HEK293 (cell line): Measurements from ENCODE around the gene ETV4.

Experiments used
- CTCF ChIA-PET: fragments of 350-600 bp; formaldehyde crosslinking; extraction: SDS; loops from one replicate; lab custom pipeline; 2021; ENCODE audit warnings: antibody characterized with exemption; lab: Yijun Ruan, JAX
- POLR2A ChIA-PET: fragments of 300-600 bp; formaldehyde crosslinking; extraction: SDS; loops from one replicate; lab custom pipeline; 2020; ENCODE audit warnings: antibody characterized with exemption, inconsistent platforms; lab: Yijun Ruan, JAX
- H3K27ac ChIP-seq: fragments of 200-500 bp; sonication (Bioruptor generic); 2 replicates; pipeline ENCODE4 v1.5.1; 2014; ENCODE audit warnings: low read depth, low read length, control low read depth, inconsistent platforms; ENCODE audit errors: extremely low read depth
- H3K36me3 ChIP-seq, 2 experiments: fragments of 200-500 bp in 1 of 2; sonication (Bioruptor generic) in 1 of 2; 1 replicate in 1 of 2; 2 replicates in 1 of 2; pipeline ENCODE4 v1.5.1; 2014 to 2017; ENCODE audit warnings: inconsistent platforms in 2 of 2, low read length in 2 of 2; ENCODE audit not compliant: control insufficient read depth in 2 of 2, insufficient read depth in 1 of 2
- H3K4me1 ChIP-seq: fragments of 200-500 bp; sonication (Bioruptor generic); 2 replicates; pipeline ENCODE4 v1.5.1; 2014; ENCODE audit warnings: mild to moderate bottlenecking, low read length, inconsistent platforms; ENCODE audit not compliant: control insufficient read depth, insufficient read depth
- H3K4me3 ChIP-seq: 2 replicates; pipeline ENCODE4 v1.5.1; 2011; ENCODE audit warnings: low read depth, mild to moderate bottlenecking, control low read depth, low read length, moderate library complexity
- H3K9me3 ChIP-seq: fragments of 200-500 bp; sonication (Bioruptor generic); 2 replicates; pipeline ENCODE4 v1.5.1; 2014; ENCODE audit warnings: low read depth, low read length, inconsistent platforms; ENCODE audit not compliant: control insufficient read depth, insufficient read depth
- GLIS1 ChIP-seq: fragments of 450-650 bp; formaldehyde crosslinking; IDR thresholded peaks from 2 replicates; pipeline ENCODE4 v1.5.1; 2016; ENCODE audit warnings: missing biosample characterization, missing genetic modification characterization
- KLF17 ChIP-seq: fragments of 450-650 bp; formaldehyde crosslinking; IDR thresholded peaks from 2 replicates; pipeline ENCODE4 v1.5.1; 2016; ENCODE audit warnings: missing biosample characterization, missing genetic modification characterization
- KLF8 ChIP-seq: fragments of 450-650 bp; formaldehyde crosslinking; IDR thresholded peaks from 2 replicates; pipeline ENCODE4 v1.5.1; 2016; ENCODE audit warnings: missing biosample characterization, missing genetic modification characterization
- TRIM28 ChIP-seq: IDR thresholded peaks from 2 replicates; pipeline ENCODE4 v1.6.1; 2011; ENCODE audit warnings: low read length, control low read depth, borderline replicate concordance
- WT1 ChIP-seq: fragments of 450-650 bp; formaldehyde crosslinking; IDR thresholded peaks from 2 replicates; pipeline ENCODE4 v1.5.1; 2016; ENCODE audit warnings: missing biosample characterization, missing genetic modification characterization
- ZBTB17 ChIP-seq: fragments of 450-650 bp; formaldehyde crosslinking; IDR thresholded peaks from 2 replicates; pipeline ENCODE4 v1.5.1; 2016; ENCODE audit warnings: missing biosample characterization, missing genetic modification characterization
- ZEB2 ChIP-seq: fragments of 450-650 bp; formaldehyde crosslinking; IDR thresholded peaks from 2 replicates; pipeline ENCODE4 v1.5.1; 2016; ENCODE audit warnings: missing biosample characterization, missing genetic modification characterization
- ZFP41 ChIP-seq: fragments of 450-650 bp; formaldehyde crosslinking; IDR thresholded peaks from 2 replicates; pipeline ENCODE4 v1.5.1; 2016; ENCODE audit warnings: missing biosample characterization, missing genetic modification characterization, borderline replicate concordance
- ZIC2 ChIP-seq: fragments of 450-650 bp; formaldehyde crosslinking; IDR thresholded peaks from 2 replicates; pipeline ENCODE4 v1.5.1; 2016; ENCODE audit warnings: missing biosample characterization, missing genetic modification characterization
- ZNF114 ChIP-seq: fragments of 450-650 bp; formaldehyde crosslinking; IDR thresholded peaks from 2 replicates; pipeline ENCODE4 v1.5.0; 2017; ENCODE audit warnings: missing biosample characterization, missing genetic modification characterization
- ZNF121 ChIP-seq: fragments of 450-650 bp; formaldehyde crosslinking; IDR thresholded peaks from 2 replicates; pipeline ENCODE4 v1.5.1; 2016; ENCODE audit warnings: missing biosample characterization, missing genetic modification characterization
- ZNF140 ChIP-seq: fragments of 450-650 bp; formaldehyde crosslinking; IDR thresholded peaks from 2 replicates; pipeline ENCODE4 v1.5.1; 2016; ENCODE audit warnings: missing biosample characterization, missing genetic modification characterization
- ZNF16 ChIP-seq: fragments of 450-650 bp; formaldehyde crosslinking; IDR thresholded peaks from 2 replicates; pipeline ENCODE4 v1.5.1; 2016; ENCODE audit warnings: low read depth, missing biosample characterization, missing genetic modification characterization
- ZNF23 ChIP-seq: fragments of 450-650 bp; formaldehyde crosslinking; IDR thresholded peaks from 2 replicates; pipeline ENCODE4 v1.5.1; 2016; ENCODE audit warnings: missing biosample characterization, missing genetic modification characterization, borderline replicate concordance
- ZNF266 ChIP-seq: fragments of 450-650 bp; formaldehyde crosslinking; IDR thresholded peaks from 2 replicates; pipeline ENCODE4 v1.5.1; 2016; ENCODE audit warnings: missing biosample characterization, missing genetic modification characterization, low read depth
- ZNF274 ChIP-seq, 2 experiments: fragments of 200-500 bp in 1 of 2; fragments of 450-650 bp in 1 of 2; sonication (Bioruptor generic) in 1 of 2; formaldehyde crosslinking in 1 of 2; IDR thresholded peaks; 2 replicates each; pipeline versions ENCODE4 v1.5.1 to v1.6.1; 2014 to 2016; ENCODE audit warnings: borderline replicate concordance in 1 of 2, inconsistent platforms in 1 of 2, low read length in 1 of 2, missing biosample characterization in 1 of 2, missing genetic modification characterization in 1 of 2
- ZNF292 ChIP-seq: fragments of 450-650 bp; formaldehyde crosslinking; IDR thresholded peaks from 2 replicates; pipeline ENCODE4 v1.5.1; 2016; ENCODE audit warnings: low read depth, missing biosample characterization, missing genetic modification characterization, borderline replicate concordance
- ZNF324 ChIP-seq: fragments of 450-650 bp; formaldehyde crosslinking; IDR thresholded peaks from 2 replicates; pipeline ENCODE4 v1.5.1; 2016; ENCODE audit warnings: missing biosample characterization, missing genetic modification characterization
- ZNF510 ChIP-seq: fragments of 450-650 bp; formaldehyde crosslinking; IDR thresholded peaks from 2 replicates; pipeline ENCODE4 v1.5.1; 2018; ENCODE audit warnings: mild to moderate bottlenecking, missing genetic modification characterization, missing biosample characterization; ENCODE audit not compliant: insufficient replicate concordance
- ZNF518A ChIP-seq: fragments of 450-650 bp; formaldehyde crosslinking; conservative IDR thresholded peaks from 2 replicates; pipeline ENCODE4 v1.5.1; 2016; ENCODE audit warnings: low read depth, missing biosample characterization, missing genetic modification characterization
- ZNF610 ChIP-seq: fragments of 450-650 bp; formaldehyde crosslinking; IDR thresholded peaks from 2 replicates; pipeline ENCODE4 v1.5.1; 2016; ENCODE audit warnings: missing biosample characterization, missing genetic modification characterization, borderline replicate concordance
- ZNF639 ChIP-seq: fragments of 450-650 bp; formaldehyde crosslinking; IDR thresholded peaks from 2 replicates; pipeline ENCODE4 v1.5.1; 2016; ENCODE audit warnings: missing biosample characterization, missing genetic modification characterization
- ZNF660 ChIP-seq: fragments of 450-650 bp; IDR thresholded peaks from 2 replicates; pipeline ENCODE4 v1.5.1; 2018; ENCODE audit warnings: missing biosample characterization, mild to moderate bottlenecking, missing genetic modification characterization
- ZNF670 ChIP-seq: fragments of 450-650 bp; formaldehyde crosslinking; IDR thresholded peaks from 2 replicates; pipeline ENCODE4 v1.5.1; 2016; ENCODE audit warnings: missing biosample characterization, missing genetic modification characterization, low read depth
- ZSCAN23 ChIP-seq: fragments of 450-650 bp; formaldehyde crosslinking; IDR thresholded peaks from 2 replicates; pipeline ENCODE4 v1.5.1; 2016; ENCODE audit warnings: missing biosample characterization, missing genetic modification characterization

The ETV4 gene

GRCh38 chr17:43556292-43556691, 10.2 kb upstream of the ETV4 start (continued):
- no peak for TF ChIP-seq ZNF518A (tag by site-specific recombination)
- peak; percentile 68 for TF ChIP-seq KLF17 (tag by site-specific recombination)
- peak; percentile 36 for TF ChIP-seq ZBTB17
- no peak for TF ChIP-seq ZNF121 (tag by site-specific recombination)
- no peak for TF ChIP-seq ZNF610
- no peak for TF ChIP-seq ZSCAN23 (tag by site-specific recombination)
- TF ChIP-seq TRIM28: no peak
- TF ChIP-seq ZNF23 (tag by site-specific recombination): no peak
- TF ChIP-seq ZNF639 (tag by site-specific recombination): 0 out of 2 replicates have a peak, but pooled peaks have one; percentile 10
- no peak for TF ChIP-seq ZNF140 (tag by site-specific recombination)
- TF ChIP-seq ZFP41 (tag by site-specific recombination): no peak
- no peak for TF ChIP-seq ZNF292 (tag by site-specific recombination)
- no peak for TF ChIP-seq ZNF274 (IDR thresholded peaks at IDR 0.05; ENCODE audit: low read length)
- no peak for TF ChIP-seq ZNF274 (tag by site-specific recombination; IDR thresholded peaks at IDR 0.05; ENCODE audit: borderline replicate concordance)
- TF ChIP-seq ZNF266 (tag by site-specific recombination): no peak
- no peak for TF ChIP-seq ZEB2 (tag by site-specific recombination)
- TF ChIP-seq ZNF510 (tag by site-specific recombination): no peak
- TF ChIP-seq ZNF324 (tag by site-specific recombination): no peak
- no peak for TF ChIP-seq ZNF16 (tag by site-specific recombination)
- TF ChIP-seq ZNF670 (tag by site-specific recombination): no peak

- H3K36me3 ChIP-seq: no peaks in the 10 kb centered on the region
- H3K9me3 ChIP-seq: no peaks in the 10 kb centered on the region
- no peak overlapping the region for H3K4me3 ChIP-seq
- ChIA-PET POLR2A (interaction anchor here (1.4 kb wide), 1 partner anchor 19 kb away, joined by 3 read pairs; no protein-coding TSS in a partner anchor), CTCF (interaction anchor here (0.5 to 1.0 kb wide), 3 partner anchors 36 to 201 kb away, joined by 3 read pairs; no protein-coding TSS in a partner anchor)
- H3K27ac ChIP-seq: no peak overlapping the region
- TF ChIP-seq ZIC2 (tag by site-specific recombination): peak; percentile 78
- peak; percentile 63 for TF ChIP-seq GLIS1
- TF ChIP-seq KLF8 (tag by site-specific recombination): no peak
- no peak for TF ChIP-seq ZNF114
- TF ChIP-seq ZNF660: no peak
- peak; percentile 91 for TF ChIP-seq WT1
- peaks cover 15% of the 10 kb centered on the region for H3K4me1 ChIP-seq
Measured at GRCh38 chr17:43554857-43555256, 8.7 kb upstream of the ETV4 start.
